ENCODE results near the gene CIC.

CIC gene

DNA sequence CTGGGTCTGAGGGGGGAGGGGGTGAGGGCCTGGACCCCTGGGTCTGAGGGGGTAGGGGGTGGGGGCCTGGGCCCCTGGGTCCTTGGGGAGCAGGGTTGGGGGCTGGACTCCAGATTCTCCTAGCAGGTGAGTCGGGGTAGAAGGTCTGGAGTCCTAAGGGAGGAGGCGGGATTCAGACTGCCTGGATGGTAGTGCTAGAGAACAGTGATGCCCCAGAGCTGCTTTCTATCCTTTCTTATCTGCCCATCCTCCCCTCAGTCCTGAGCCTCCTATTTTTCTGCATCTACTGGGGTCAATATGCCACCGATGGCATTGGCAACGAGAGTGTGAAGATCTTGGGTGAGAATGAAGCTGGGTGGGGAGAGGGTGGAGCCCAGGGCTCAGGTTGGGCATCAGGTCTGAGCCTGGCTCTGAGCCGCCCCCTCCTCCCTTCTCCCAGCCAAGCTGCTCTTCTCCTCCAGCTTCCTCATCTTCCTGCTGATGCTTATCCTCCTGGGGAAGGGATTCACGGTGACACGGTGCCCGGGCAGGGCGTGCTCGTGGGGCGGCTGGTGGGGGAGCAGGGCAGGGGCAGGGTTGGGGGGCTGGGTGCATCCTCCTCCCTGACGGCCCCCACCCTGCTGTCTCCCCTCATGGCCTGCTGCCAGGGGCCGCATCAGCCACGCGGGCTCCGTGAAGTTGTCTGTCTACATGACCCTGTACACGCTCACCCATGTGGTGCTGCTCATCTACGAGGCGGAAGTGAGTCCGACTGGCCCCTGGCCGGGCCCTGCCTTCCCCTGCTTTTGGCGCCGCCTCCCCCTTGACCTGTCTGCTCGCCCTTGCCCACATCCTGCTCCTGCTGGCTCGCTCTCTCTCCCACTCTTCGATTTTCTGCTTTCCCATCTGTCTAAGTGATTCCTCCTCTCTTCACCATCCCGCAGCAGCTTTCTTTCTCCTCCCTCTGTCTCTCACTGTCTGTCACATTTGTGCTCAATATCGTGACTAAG lies 47.5 kb downstream of the CIC start:
- no peak for DNase-seq (ENCODE audit: low read depth)
- TF ChIP-seq, protein P1, sequence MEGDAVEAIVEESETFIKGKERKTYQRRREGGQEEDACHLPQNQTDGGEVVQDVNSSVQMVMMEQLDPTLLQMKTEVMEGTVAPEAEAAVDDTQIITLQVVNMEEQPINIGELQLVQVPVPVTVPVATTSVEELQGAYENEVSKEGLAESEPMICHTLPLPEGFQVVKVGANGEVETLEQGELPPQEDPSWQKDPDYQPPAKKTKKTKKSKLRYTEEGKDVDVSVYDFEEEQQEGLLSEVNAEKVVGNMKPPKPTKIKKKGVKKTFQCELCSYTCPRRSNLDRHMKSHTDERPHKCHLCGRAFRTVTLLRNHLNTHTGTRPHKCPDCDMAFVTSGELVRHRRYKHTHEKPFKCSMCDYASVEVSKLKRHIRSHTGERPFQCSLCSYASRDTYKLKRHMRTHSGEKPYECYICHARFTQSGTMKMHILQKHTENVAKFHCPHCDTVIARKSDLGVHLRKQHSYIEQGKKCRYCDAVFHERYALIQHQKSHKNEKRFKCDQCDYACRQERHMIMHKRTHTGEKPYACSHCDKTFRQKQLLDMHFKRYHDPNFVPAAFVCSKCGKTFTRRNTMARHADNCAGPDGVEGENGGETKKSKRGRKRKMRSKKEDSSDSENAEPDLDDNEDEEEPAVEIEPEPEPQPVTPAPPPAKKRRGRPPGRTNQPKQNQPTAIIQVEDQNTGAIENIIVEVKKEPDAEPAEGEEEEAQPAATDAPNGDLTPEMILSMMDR (IDR thresholded peaks at IDR 0.05; ENCODE audit: control insufficient read depth, insufficient read depth, low read depth, low read length, missing control alignments) = no peak
- H3K4me3 ChIP-seq (ENCODE audit: control insufficient read depth, low read depth, low read length) = no peak overlapping the region

DNA sequence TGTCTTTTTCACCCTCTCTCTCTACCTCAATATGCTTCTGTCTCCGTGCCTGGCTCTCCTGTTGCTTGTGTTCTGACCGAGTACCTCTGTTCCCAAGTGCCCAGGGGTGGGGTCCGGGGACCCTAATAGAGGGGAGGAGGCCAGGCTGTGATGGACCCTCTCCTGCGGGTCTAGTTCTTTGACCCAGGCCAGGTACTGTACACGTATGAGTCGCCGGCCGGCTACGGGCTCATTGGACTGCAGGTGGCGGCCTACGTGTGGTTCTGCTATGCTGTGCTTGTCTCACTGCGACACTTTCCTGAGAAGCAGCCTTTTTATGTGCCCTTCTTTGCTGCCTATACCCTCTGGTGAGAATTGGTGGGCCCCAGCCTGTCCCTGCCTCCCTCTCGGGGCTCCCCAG lies 48.5 kb downstream of the CIC start:
- DNase-seq (ENCODE audit: low read depth) = no peak
- TF ChIP-seq, protein P1 (IDR thresholded peaks at IDR 0.05; ENCODE audit: control insufficient read depth, insufficient read depth, low read depth, low read length, missing control alignments) = no peak
- H3K4me3 ChIP-seq (ENCODE audit: control insufficient read depth, low read depth, low read length) = no peak overlapping the region

DNA sequence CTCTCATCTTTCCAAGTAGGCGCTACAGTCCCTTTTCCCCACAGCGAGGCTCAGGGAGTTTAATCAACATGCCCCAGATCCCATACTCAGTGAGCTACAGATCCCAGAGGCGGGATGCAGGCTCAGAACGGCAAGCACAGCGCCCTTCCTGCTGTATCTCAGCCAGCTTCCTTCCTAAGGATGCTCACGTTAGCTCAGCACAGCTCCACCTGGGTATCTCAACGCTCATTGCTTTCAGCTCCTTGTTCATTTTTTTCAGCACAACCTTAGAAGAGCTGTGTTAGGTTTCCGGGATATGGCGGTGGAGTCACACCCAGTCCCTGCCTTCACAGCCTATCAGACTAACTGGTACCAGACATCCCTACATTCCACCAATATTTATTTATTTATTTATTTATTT lies 53.3 kb downstream of the CIC start:
- TF ChIP-seq, protein P1 (IDR thresholded peaks at IDR 0.05; ENCODE audit: control insufficient read depth, insufficient read depth, low read depth, low read length, missing control alignments) = no peak
- no peak overlapping the region for H3K4me3 ChIP-seq (ENCODE audit: control insufficient read depth, low read depth, low read length)
- DNase-seq (ENCODE audit: low read depth) = no peak

DNA sequence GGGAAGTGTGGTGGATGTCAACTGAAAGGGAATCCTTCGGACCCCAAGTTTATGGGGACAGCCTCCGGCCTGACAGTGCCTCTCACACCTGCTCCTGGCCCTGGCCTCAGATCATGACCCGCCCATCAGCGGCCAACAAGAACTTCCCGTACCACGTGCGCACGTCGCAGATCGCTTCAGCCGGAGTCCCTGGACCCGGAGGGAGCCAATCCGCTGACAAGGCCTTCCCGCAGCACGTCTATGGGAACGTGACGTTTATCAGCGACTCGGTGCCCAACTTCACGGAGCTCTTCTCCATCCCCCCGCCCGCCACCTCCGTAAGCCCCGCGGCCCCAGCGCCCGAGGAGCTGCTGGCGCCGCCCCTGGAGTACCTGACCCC lies 54.4 kb downstream of the CIC start:
- TF ChIP-seq, protein P1 (IDR thresholded peaks at IDR 0.05; ENCODE audit: control insufficient read depth, insufficient read depth, low read depth, low read length, missing control alignments) = no peak
- DNase-seq (ENCODE audit: low read depth) = no peak
- no peak overlapping the region for H3K4me3 ChIP-seq (ENCODE audit: control insufficient read depth, low read depth, low read length)

DNA sequence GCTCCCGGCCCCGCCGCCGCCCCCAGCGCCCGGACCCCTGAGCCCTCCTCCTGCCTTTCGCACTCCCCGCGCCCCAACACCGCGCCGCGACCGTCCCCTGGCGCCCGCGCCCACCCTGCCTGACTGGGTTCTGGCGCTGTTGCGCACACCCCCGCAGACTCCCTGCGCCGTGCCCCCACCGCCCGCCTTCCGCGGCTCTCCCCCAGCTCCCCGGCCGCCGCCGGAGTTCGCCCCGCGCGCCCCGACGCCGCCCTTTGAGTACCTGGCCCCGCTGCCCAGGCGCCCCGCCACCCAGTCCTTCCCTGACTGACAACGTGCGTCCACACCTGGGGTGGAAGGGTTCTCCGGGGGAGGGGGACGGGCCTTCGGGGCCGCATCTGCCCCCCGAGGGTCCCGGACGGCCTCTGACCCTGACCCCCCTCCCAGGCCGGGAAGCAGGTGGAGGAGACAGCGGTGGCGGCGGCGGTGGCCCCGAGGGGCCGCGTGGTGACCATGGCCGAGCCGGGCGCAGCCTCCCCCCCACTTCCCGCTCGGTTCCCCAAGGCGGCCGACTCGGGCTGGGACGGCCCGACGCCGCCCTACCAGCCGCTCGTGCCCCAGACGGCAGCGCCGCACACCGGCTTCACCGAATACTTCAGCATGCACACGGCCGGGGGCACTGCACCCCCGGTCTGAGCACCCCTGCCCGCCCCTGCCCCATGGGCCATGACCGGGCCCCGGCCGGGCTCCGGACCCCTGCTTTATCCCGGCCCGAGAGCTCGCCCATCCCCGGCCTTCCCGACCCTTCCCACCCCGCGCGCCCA lies 55.0 kb downstream of the CIC start:
- TF ChIP-seq, protein P1 (IDR thresholded peaks at IDR 0.05; ENCODE audit: control insufficient read depth, insufficient read depth, low read depth, low read length, missing control alignments) = no peak
- H3K4me3 ChIP-seq (ENCODE audit: control insufficient read depth, low read depth, low read length) = no peak overlapping the region
- no peak for DNase-seq (ENCODE audit: low read depth)

DNA sequence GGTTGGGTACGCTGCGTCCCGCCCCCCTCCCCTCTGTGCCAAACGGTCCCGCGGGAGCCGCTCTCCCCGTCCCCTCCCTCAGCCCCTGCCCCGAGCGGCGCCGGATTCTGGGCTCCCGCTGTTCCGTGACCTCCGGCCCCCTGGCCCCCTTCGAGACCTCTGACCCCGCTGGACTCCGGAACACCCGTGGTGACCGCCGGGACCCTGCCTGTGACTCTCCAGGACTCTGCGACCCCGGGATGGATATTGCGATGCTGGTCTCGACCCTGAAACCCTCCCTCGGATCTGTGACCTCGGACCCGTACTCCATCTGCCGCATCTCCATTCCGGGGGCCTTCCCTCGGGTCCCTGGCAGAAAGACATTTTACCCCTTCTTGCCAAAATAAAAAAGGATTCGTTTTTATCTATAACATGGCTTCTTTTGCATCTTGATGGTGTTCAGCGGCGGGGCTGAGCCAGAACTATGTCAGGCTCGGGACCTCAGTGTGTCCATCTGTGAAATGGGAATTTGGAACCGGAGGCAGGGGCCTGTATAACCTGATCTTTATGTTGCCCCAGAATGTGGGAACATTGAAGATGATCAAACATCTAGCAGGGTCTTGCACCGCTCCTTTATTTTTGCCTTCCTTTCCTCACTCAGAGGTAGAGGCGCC lies 55.7 kb downstream of the CIC start:
- TF ChIP-seq, protein P1 (IDR thresholded peaks at IDR 0.05; ENCODE audit: control insufficient read depth, insufficient read depth, low read depth, low read length, missing control alignments) = no peak
- no peak for DNase-seq (ENCODE audit: low read depth)
- H3K4me3 ChIP-seq (ENCODE audit: control insufficient read depth, low read depth, low read length) = no peak overlapping the region
